DND-41 (cell line): Measurements from ENCODE around the gene ALDH8A1.

Experiments used
- EZH2 ChIP-seq: IDR thresholded peaks from 3 replicates; pipeline ENCODE4 v1.6.1; 2012; ENCODE audit warnings: borderline replicate concordance, low read depth, mild to moderate bottlenecking, moderate library complexity, low read length, inconsistent platforms; ENCODE audit not compliant: severe bottlenecking
- TF ChIP-seq, protein P1 (sequence below): IDR thresholded peaks from 2 replicates; pipeline ENCODE4 v1.5.1; 2012; ENCODE audit warnings: borderline replicate concordance, low read length, moderate library complexity, mild to moderate bottlenecking; ENCODE audit not compliant: poor library complexity, severe bottlenecking; ENCODE audit errors: extremely low read depth

DNA sequence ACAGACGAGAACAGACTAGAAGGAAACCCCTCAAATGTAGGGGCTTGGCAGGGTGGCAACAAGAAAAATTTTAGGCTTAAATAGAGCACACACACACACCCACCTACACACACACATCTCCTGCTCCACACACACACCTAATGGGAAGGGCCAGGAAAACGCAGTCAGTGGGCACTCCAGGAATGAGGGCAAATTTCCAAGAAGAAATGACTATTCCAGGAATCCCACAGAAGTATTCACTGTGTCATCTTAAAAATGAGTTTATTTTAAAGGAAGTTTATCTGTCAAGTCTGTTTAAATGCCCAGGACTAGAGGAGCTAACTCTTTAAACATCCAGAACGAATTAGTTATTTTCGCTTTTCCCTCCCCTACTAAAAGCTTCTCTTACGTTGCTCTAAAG is 13.0 kb downstream of the ALDH8A1 start:
- TF ChIP-seq, protein P1, sequence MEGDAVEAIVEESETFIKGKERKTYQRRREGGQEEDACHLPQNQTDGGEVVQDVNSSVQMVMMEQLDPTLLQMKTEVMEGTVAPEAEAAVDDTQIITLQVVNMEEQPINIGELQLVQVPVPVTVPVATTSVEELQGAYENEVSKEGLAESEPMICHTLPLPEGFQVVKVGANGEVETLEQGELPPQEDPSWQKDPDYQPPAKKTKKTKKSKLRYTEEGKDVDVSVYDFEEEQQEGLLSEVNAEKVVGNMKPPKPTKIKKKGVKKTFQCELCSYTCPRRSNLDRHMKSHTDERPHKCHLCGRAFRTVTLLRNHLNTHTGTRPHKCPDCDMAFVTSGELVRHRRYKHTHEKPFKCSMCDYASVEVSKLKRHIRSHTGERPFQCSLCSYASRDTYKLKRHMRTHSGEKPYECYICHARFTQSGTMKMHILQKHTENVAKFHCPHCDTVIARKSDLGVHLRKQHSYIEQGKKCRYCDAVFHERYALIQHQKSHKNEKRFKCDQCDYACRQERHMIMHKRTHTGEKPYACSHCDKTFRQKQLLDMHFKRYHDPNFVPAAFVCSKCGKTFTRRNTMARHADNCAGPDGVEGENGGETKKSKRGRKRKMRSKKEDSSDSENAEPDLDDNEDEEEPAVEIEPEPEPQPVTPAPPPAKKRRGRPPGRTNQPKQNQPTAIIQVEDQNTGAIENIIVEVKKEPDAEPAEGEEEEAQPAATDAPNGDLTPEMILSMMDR, result no peak
- TF ChIP-seq EZH2, result no peak
